Stomach (tissue), 4 donors: ENCODE data around the gene PPP1R12B.

Experiments
- EP300 ChIP-seq: sonication (generic); formaldehyde crosslinking; IDR thresholded peaks from one replicate; pipeline ENCODE4 v1.6.1; 2017; ENCODE audit warnings: antibody characterized with exemption
- POLR2A ChIP-seq, 4 donors: fragments of 450-650 bp; IDR thresholded peaks; one replicate each; pipeline ENCODE4 v1.6.1; 2016; ENCODE audit warnings: antibody characterized with exemption in 4 of 4, control low read depth in 2 of 4, mild to moderate bottlenecking in 1 of 4, moderate library complexity in 1 of 4
- POLR2AphosphoS5 ChIP-seq, 3 donors: sonication (generic); formaldehyde crosslinking; IDR thresholded peaks; one replicate each; pipeline ENCODE4 v1.6.1; 2016; ENCODE audit warnings: antibody characterized with exemption in 3 of 3
- TF ChIP-seq, protein P1 (sequence below), 7 experiments: fragments of 450-650 bp in 4 of 7; fragments of 200-600 bp in 3 of 7; sonication (generic) in 3 of 7; IDR thresholded peaks; one replicate each; pipeline ENCODE4 v1.5.1; 2016 to 2019; ENCODE audit warnings: antibody characterized with exemption in 7 of 7, control low read depth in 2 of 7, mild to moderate bottlenecking in 1 of 7

DNA sequence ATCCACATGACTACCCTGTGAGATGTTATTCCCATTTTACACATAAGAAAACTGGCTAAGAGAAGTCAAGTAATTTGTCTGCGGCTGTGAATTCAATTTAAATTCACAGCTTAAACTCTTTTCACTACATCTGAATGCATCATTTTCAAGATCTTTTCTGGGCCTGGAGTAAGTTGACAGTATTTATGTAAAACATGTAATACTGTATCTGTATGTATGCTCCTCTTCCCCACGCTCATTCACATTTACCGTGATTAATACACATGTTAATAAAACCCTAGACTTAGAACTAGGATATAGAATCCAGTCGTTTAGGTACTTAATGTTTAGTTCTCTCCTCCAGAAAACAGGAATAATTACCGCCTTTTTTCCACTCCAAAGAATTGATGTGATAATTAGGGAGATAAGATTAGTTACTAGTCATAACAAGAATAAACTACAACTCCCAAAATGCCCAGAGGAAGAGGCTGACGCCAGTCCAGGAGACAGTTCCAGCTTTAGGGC, 442 bp upstream of the PPP1R12B start:
- TF ChIP-seq, protein P1, sequence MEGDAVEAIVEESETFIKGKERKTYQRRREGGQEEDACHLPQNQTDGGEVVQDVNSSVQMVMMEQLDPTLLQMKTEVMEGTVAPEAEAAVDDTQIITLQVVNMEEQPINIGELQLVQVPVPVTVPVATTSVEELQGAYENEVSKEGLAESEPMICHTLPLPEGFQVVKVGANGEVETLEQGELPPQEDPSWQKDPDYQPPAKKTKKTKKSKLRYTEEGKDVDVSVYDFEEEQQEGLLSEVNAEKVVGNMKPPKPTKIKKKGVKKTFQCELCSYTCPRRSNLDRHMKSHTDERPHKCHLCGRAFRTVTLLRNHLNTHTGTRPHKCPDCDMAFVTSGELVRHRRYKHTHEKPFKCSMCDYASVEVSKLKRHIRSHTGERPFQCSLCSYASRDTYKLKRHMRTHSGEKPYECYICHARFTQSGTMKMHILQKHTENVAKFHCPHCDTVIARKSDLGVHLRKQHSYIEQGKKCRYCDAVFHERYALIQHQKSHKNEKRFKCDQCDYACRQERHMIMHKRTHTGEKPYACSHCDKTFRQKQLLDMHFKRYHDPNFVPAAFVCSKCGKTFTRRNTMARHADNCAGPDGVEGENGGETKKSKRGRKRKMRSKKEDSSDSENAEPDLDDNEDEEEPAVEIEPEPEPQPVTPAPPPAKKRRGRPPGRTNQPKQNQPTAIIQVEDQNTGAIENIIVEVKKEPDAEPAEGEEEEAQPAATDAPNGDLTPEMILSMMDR (IDR thresholded peaks at IDR 0.05) = no peak
- no peak for TF ChIP-seq POLR2A (IDR thresholded peaks at IDR 0.05)
- TF ChIP-seq EP300 = no peak
- TF ChIP-seq POLR2AphosphoS5 (IDR thresholded peaks at IDR 0.05) = no peak
